H7 (cell line): ENCODE results near the gene TRAPPC12. TPM values are rescaled to one million over a fixed set of nuclear protein-coding genes. Genes with fewer than 3 reads are reported as not detected.
A peak's percentile ranks its signal among the peaks of the same experiment; 100 is the strongest.

Source experiments
- DNase-seq: peaks from one replicate; pipeline ENCODE4 v3.0.0; 2012
- H3K27me3 ChIP-seq: 2 replicates; pipeline ENCODE4 v1.6.0; 2011; ENCODE audit warnings: mild to moderate bottlenecking, low read length; ENCODE audit not compliant: control insufficient read depth, insufficient read depth
- H3K36me3 ChIP-seq: replicated peaks from 2 replicates; pipeline ENCODE4 v1.5.1; 2011; ENCODE audit warnings: low read length; ENCODE audit not compliant: control insufficient read depth, insufficient read depth
- H3K4me3 ChIP-seq: 2 replicates; pipeline ENCODE4 v1.5.1; 2011; ENCODE audit warnings: low read depth, mild to moderate bottlenecking, control low read depth, low read length, moderate library complexity; ENCODE audit not compliant: insufficient read depth
- total RNA-seq: library from RNA; depleted of rRNA; stranded (reverse); fragments of >200 nt; shearing (Covaris generic); gene quantifications from 2 replicates; pipeline ENCODE4 v1.2.3, GENCODE V29; 2014

The TRAPPC12 gene
- total RNA-seq, 1 experiment from 2014 or later: 62.2 TPM

DNA sequence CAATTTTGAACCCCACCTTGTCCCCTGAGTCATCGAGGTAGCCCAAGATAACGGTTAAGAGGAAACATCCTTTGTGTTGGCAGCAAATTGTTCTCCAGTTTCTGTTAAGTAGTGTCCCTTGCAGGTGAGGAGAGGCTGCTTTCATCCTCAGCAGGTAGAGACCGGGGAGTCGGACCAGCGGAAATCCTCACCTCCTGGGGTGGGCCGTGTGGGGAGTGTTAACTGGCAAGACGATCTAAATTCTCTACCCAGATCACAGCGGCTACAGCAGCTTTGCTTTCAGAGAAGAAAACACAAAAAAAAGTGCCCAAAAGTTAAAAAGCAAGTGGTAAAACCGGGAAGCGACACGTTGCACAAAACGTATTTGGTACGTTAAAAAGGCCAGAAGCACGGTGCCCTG is 76.6 kb downstream of the TRAPPC12 start:
- no peak overlapping the region for H3K4me3 ChIP-seq
- no peak for DNase-seq
- no peaks in the 10 kb centered on the region for H3K27me3 ChIP-seq
- peaks cover 4% of the 10 kb centered on the region for H3K36me3 ChIP-seq

- Histone ChIP-seq H3K4me3 (no peak overlapping the region), H3K36me3 (peaks cover 4% of the 10 kb centered on the region), H3K27me3 (no peaks in the 10 kb centered on the region)
- DNase-seq: peak; percentile 28
Measured at GRCh38 chr2:3457524-3458395, 78.3 kb downstream of the TRAPPC12 start.

DNA sequence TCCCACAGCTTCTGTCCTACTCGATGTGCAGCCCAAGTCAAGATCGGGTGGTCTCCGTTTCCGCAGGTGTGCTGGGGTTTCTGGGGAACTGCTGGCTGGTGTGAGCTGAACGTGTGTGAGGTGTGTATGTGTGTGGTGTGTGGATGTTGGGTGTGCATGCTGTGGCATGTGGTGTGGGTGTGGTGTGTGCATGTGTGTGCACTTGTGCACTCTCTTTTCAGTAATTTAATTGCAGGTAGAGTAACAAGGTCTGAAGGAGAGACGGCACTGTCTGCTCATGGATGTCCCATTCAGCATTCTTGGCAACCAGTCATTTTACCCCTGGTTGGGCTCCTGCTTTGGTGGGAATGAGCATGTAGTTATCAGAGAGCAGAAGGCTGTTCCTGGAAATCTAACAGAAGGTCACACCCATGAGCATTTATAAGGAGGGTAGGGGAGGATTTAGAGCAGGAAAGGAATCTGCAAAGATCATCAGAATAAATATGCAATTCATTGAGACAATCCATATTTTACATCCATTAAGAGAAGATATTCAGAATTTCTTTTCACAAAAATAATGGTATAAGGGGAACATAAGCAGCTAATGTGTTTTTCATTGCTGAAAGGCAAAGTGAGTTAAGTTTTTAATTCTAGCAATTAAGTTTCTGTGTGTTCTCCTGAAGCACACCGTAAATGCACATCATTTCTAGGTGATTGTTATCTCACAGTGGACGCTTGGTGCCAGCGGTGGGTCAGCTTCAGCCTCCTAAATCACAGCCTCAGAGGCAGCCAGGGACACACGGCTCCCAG is 79.1 kb downstream of the TRAPPC12 start:
- no peak overlapping the region for H3K4me3 ChIP-seq
- peak; percentile 22 for DNase-seq
- no peaks in the 10 kb centered on the region for H3K27me3 ChIP-seq
- H3K36me3 ChIP-seq: peaks cover 4% of the 10 kb centered on the region

DNA sequence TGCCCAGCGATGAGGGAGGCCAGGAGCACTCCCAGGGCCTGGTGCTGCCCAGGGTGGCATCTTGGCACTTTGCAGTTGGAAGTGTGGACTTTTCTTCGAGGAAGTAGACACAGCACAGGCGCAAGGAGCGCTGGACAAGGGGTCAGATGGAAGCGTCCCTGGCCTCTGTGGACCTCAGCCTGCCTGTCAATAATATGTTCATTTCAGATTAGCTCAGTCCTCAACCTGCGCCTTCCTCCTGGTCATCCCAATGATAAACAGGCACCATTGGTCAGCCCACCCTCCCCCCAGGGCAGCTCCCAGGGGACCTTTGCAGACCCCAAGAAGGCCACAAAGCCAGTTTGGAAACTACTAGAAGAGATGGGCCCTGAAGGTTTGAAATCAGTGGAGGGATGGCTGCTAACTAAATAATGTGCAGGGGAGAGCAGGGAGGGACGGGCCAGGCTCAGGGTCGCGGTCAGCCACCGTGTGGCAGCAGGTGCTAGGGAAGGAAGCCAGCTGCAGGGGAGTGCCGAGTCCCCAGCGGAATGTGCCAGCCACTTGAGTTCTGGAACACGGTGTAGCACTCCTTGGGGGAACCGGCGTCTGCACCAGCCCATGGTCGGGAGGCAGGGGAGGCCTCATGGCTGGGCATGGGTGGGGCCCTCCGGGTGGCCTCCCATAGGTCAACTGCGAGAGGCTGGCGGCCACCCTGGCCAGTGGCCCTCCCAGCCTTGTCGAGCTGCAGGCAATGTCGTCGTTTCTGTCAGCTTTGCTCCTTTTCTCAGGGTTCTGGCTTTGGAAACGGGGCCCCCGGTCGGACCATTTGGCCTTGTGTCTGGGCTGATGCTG is 79.9 kb downstream of the TRAPPC12 start:
- H3K27me3 ChIP-seq: no peaks in the 10 kb centered on the region
- H3K36me3 ChIP-seq: peaks cover 4% of the 10 kb centered on the region
- peak; percentile 84 for DNase-seq
- H3K4me3 ChIP-seq: no peak overlapping the region

GRCh38 chr2:3460156-3460555 is 80.7 kb downstream of the TRAPPC12 start:
- peaks cover 4% of the 10 kb centered on the region for H3K36me3 ChIP-seq
- no peak overlapping the region for H3K4me3 ChIP-seq
- no peak for DNase-seq
- H3K27me3 ChIP-seq: no peaks in the 10 kb centered on the region

GRCh38 chr2:3460831-3461800 is 81.6 kb downstream of the TRAPPC12 start:
- Histone ChIP-seq H3K4me3 (no peak overlapping the region), H3K36me3 (peaks cover 4% of the 10 kb centered on the region), H3K27me3 (no peaks in the 10 kb centered on the region)
- DNase-seq: no peak

GRCh38 chr2:3461801-3462492 is 82.5 kb downstream of the TRAPPC12 start:
- DNase-seq: peak; percentile 84
- H3K36me3 ChIP-seq: peaks cover 6% of the 10 kb centered on the region
- no peaks in the 10 kb centered on the region for H3K27me3 ChIP-seq
- no peak overlapping the region for H3K4me3 ChIP-seq

GRCh38 chr2:3462493-3463104 is 83.1 kb downstream of the TRAPPC12 start:
- Histone ChIP-seq H3K4me3 (no peak overlapping the region), H3K36me3 (peaks cover 7% of the 10 kb centered on the region), H3K27me3 (no peaks in the 10 kb centered on the region)
- DNase-seq: no peak

DNA sequence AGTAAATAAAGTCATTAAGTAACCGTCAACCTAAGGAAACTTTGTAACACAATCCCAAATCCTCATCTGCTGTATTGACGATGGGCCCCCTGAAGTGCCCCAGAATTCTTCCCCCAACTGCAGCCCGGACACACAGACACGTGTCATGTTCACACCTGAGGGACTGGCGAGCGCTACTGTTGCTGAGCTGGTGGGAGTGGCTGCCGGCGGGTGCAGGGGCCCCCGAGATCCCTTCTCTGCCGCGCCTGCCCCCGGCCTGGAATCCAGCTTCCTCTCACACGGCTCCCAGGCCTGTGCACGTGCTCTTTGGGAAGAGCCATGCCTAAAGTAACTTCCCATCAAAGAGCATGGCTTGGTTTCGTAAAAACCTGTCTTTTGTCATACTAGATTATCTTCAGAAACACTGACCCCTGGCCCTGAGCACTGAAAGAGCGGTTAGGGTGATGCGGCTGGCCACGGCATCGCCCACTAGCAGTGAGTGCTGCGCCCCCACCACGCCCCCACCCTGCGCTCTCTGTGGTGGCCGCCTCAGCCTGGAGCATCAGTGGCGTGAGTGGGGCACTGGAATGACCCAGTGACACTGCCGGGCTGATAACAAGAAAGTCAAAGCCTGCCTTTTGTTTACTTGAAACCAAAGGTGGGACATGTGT is 83.8 kb downstream of the TRAPPC12 start:
- H3K27me3 ChIP-seq: no peaks in the 10 kb centered on the region
- no peak overlapping the region for H3K4me3 ChIP-seq
- peak; percentile 68 for DNase-seq
- H3K36me3 ChIP-seq: peaks cover 9% of the 10 kb centered on the region

GRCh38 chr2:3463944-3464343 is 84.5 kb downstream of the TRAPPC12 start:
- Histone ChIP-seq H3K4me3 (no peak overlapping the region), H3K27me3 (no peaks in the 10 kb centered on the region), H3K36me3 (peaks cover 6% of the 10 kb centered on the region)
- DNase-seq: no peak

- H3K36me3 ChIP-seq: peaks cover 6% of the 10 kb centered on the region
- H3K4me3 ChIP-seq: no peak overlapping the region
- H3K27me3 ChIP-seq: no peaks in the 10 kb centered on the region
- no peak for DNase-seq
Measured at GRCh38 chr2:3464401-3465005, 85.0 kb downstream of the TRAPPC12 start.

- Histone ChIP-seq H3K36me3 (peaks cover 6% of the 10 kb centered on the region), H3K4me3 (no peak overlapping the region), H3K27me3 (no peaks in the 10 kb centered on the region)
- no peak for DNase-seq
Measured at GRCh38 chr2:3465328-3465727, 85.8 kb downstream of the TRAPPC12 start.
